ENCODE data around the gene UQCRQ.

UQCRQ gene

GRCh38 chr5:132853323-132853722, 13.1 kb upstream of the UQCRQ start:
- TF ChIP-seq MAX (IDR thresholded peaks at IDR 0.05) = no peak
- TF ChIP-seq FOXM1 (IDR thresholded peaks at IDR 0.05; ENCODE audit: borderline replicate concordance, low read depth) = no peak
- no peak for TF ChIP-seq TEAD4 (IDR thresholded peaks at IDR 0.05)
- no peak for TF ChIP-seq YY1 (IDR thresholded peaks at IDR 0.05; ENCODE audit: low read depth)
- TF ChIP-seq EP300 (IDR thresholded peaks at IDR 0.05; ENCODE audit: borderline replicate concordance) = no peak
- TF ChIP-seq CREB1 (IDR thresholded peaks at IDR 0.05; ENCODE audit: low read depth) = no peak
- TF ChIP-seq RAD21 (IDR thresholded peaks at IDR 0.05; ENCODE audit: low read depth) = no peak
- TF ChIP-seq EGR1 (IDR thresholded peaks at IDR 0.05) = no peak
- no peak for TF ChIP-seq ZBTB7A (IDR thresholded peaks at IDR 0.05; ENCODE audit: low read depth)
- TF ChIP-seq TAF1 (IDR thresholded peaks at IDR 0.05; ENCODE audit: low read depth) = no peak
- TF ChIP-seq CEBPB (IDR thresholded peaks at IDR 0.05) = no peak
- no peak for TF ChIP-seq TCF12 (IDR thresholded peaks at IDR 0.05; ENCODE audit: low read depth)
- no peak for TF ChIP-seq USF1 (IDR thresholded peaks at IDR 0.05)

GRCh38 chr5:132853790-132854189, 12.7 kb upstream of the UQCRQ start:
- no peak for TF ChIP-seq NFIC (IDR thresholded peaks at IDR 0.05)
- TF ChIP-seq USF1 (IDR thresholded peaks at IDR 0.05) = no peak
- no peak for TF ChIP-seq MAX (IDR thresholded peaks at IDR 0.05)
- no peak for TF ChIP-seq FOXM1 (IDR thresholded peaks at IDR 0.05; ENCODE audit: borderline replicate concordance, low read depth)
- TF ChIP-seq TCF12 (IDR thresholded peaks at IDR 0.05; ENCODE audit: low read depth) = no peak

- no peak for TF ChIP-seq EP300 (IDR thresholded peaks at IDR 0.05; ENCODE audit: borderline replicate concordance)
- no peak for TF ChIP-seq ZBTB7A (IDR thresholded peaks at IDR 0.05; ENCODE audit: low read depth)
- TF ChIP-seq CEBPB (IDR thresholded peaks at IDR 0.05) = no peak
- no peak for TF ChIP-seq FOXM1 (IDR thresholded peaks at IDR 0.05; ENCODE audit: borderline replicate concordance, low read depth)
- TF ChIP-seq USF1 (IDR thresholded peaks at IDR 0.05) = no peak
- no peak for TF ChIP-seq TEAD4 (IDR thresholded peaks at IDR 0.05)
- no peak for TF ChIP-seq YY1 (IDR thresholded peaks at IDR 0.05; ENCODE audit: low read depth)
- no peak for TF ChIP-seq EGR1 (IDR thresholded peaks at IDR 0.05)
- TF ChIP-seq CREB1 (IDR thresholded peaks at IDR 0.05; ENCODE audit: low read depth) = no peak
- TF ChIP-seq TCF12 (IDR thresholded peaks at IDR 0.05; ENCODE audit: low read depth) = no peak
- no peak for TF ChIP-seq MAX (IDR thresholded peaks at IDR 0.05)
- no peak for TF ChIP-seq RAD21 (IDR thresholded peaks at IDR 0.05; ENCODE audit: low read depth)
- no peak for TF ChIP-seq TAF1 (IDR thresholded peaks at IDR 0.05; ENCODE audit: low read depth)
- TF ChIP-seq REST (IDR thresholded peaks at IDR 0.05; ENCODE audit: low read depth) = no peak
- no peak for TF ChIP-seq NFIC (IDR thresholded peaks at IDR 0.05)
These were observed 12.1 kb upstream of the UQCRQ start for GRCh38 chr5:132854301-132854700.

- TF ChIP-seq EGR1 (IDR thresholded peaks at IDR 0.05) = no peak
- no peak for TF ChIP-seq TEAD4 (IDR thresholded peaks at IDR 0.05)
- no peak for TF ChIP-seq MAX (IDR thresholded peaks at IDR 0.05)
- TF ChIP-seq REST (IDR thresholded peaks at IDR 0.05; ENCODE audit: low read depth) = no peak
- no peak for TF ChIP-seq CEBPB (IDR thresholded peaks at IDR 0.05)
- TF ChIP-seq CREB1 (IDR thresholded peaks at IDR 0.05; ENCODE audit: low read depth) = no peak
- TF ChIP-seq EP300 (IDR thresholded peaks at IDR 0.05; ENCODE audit: borderline replicate concordance) = no peak
These were observed 10.4 kb upstream of the UQCRQ start for GRCh38 chr5:132856011-132856410.

- TF ChIP-seq MAX (IDR thresholded peaks at IDR 0.05) (no peak), RAD21 (IDR thresholded peaks at IDR 0.05; ENCODE audit: low read depth) (no peak), EP300 (IDR thresholded peaks at IDR 0.05; ENCODE audit: borderline replicate concordance) (no peak), CEBPB (IDR thresholded peaks at IDR 0.05) (no peak), USF1 (IDR thresholded peaks at IDR 0.05) (no peak), REST (IDR thresholded peaks at IDR 0.05; ENCODE audit: low read depth) (no peak)
These were observed 6.5 kb upstream of the UQCRQ start for GRCh38 chr5:132859889-132860437.
